SH-SY5Y (cell line): ENCODE results near the gene CCNL2.

Experiments used
- GATA2 ChIP-seq: IDR thresholded peaks from 2 replicates; pipeline ENCODE4 v1.6.1; 2011; ENCODE audit warnings: mild to moderate bottlenecking, low read depth, low read length
- GATA3 ChIP-seq: IDR thresholded peaks from 2 replicates; pipeline ENCODE4 v1.6.1; 2011; ENCODE audit warnings: low read depth, mild to moderate bottlenecking, low read length, moderate library complexity

- TF ChIP-seq GATA2 (no peak), GATA3 (no peak)
Measured at GRCh38 chr1:1423245-1423597, 24.1 kb upstream of the CCNL2 start.
